GM12873 (cell line): ENCODE measurements around the gene PARD3.

Source experiments
- TF ChIP-seq, protein P1 (sequence below): IDR thresholded peaks from 2 replicates; pipeline ENCODE4 v1.5.1; 2012; ENCODE audit warnings: low read depth, mild to moderate bottlenecking, moderate library complexity, low read length, control low read depth; ENCODE audit not compliant: insufficient read depth; ENCODE audit errors: missing control alignments

The PARD3 gene

DNA sequence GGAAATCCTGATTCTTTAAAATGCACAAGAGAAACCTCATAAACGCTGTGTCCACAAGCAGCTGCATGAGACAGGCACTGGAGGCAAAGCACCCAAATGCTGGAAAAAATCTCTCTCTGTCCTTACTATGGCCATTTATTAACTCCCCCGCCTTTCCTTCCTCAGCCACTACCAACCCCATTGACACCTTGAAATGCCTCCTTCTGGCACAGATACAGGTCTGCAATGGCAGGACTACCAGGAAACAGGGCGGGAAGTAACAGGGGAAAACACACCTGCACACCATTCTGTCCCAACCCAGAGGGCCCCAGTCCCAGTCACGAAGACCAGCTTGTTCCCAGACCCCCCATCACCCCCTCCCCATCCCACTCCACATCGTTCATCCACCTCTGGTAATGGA lies 224.3 kb downstream of the PARD3 start:
- TF ChIP-seq, protein P1, sequence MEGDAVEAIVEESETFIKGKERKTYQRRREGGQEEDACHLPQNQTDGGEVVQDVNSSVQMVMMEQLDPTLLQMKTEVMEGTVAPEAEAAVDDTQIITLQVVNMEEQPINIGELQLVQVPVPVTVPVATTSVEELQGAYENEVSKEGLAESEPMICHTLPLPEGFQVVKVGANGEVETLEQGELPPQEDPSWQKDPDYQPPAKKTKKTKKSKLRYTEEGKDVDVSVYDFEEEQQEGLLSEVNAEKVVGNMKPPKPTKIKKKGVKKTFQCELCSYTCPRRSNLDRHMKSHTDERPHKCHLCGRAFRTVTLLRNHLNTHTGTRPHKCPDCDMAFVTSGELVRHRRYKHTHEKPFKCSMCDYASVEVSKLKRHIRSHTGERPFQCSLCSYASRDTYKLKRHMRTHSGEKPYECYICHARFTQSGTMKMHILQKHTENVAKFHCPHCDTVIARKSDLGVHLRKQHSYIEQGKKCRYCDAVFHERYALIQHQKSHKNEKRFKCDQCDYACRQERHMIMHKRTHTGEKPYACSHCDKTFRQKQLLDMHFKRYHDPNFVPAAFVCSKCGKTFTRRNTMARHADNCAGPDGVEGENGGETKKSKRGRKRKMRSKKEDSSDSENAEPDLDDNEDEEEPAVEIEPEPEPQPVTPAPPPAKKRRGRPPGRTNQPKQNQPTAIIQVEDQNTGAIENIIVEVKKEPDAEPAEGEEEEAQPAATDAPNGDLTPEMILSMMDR, result no peak

DNA sequence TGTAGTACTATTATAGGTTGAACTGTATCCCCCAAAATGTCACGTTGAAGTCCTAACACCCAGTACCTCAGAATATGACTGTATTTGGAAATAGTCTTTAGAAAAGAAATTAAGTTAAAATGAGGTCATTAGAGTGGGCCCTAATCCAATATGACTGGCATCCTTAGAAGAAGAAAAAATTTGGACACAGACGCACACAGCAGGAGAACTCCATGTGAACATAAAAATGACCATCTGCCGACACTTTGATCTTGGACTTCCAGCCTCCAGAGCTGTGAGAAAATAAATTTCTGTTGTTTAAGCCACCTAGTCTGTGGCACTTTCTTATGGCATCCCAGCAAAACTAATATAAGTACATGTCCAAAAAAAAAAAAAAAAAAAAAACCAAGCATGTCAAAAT lies 225.8 kb downstream of the PARD3 start:
- TF ChIP-seq, protein P1, result no peak

GRCh38 chr10:34587680-34588019 lies 227.4 kb downstream of the PARD3 start:
- TF ChIP-seq, protein P1, result no peak

GRCh38 chr10:34587002-34587679 lies 228.0 kb downstream of the PARD3 start:
- TF ChIP-seq, protein P1, result no peak

GRCh38 chr10:34585422-34586112 lies 229.5 kb downstream of the PARD3 start:
- TF ChIP-seq, protein P1, result no peak

- TF ChIP-seq, protein P1, result no peak
Observed at GRCh38 chr10:34584164-34584563, 230.9 kb downstream of the PARD3 start.

DNA sequence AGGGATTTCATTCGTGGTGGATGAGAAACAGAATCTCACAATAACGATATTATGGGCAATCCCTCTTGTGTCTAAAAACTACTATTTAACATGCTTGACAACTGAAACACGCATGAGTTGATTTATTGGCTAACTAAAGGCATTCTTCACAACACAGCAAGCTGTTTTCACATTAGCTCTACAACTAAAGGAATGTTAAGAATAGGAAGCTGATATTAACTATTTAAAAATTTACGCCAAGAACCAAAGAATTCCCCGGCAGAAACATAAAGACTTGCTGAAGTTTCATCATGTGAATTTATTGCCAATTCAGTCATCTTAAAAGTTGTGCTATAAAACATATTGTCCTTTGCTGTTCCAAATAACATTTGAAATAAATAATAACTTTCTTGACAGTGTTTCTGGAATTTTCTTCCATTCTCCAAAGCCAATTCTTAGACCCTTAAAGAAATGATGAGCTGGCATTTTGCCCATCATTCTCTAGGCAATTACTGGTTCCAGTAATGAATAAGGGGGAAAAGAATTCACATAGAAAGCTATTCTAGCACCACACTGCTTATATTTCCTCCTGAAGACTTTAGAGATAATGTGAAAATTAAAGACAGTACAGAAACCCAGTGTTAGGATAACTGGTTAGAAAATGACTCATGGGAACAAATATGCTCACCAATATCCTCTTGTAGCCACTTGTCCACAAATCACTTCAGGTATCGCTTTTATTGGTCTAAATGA lies 233.1 kb downstream of the PARD3 start:
- TF ChIP-seq, protein P1, result no peak
